ENCODE measurements around the gene YIF1B.
"Not testable (repeated sequence)": the region's sequence is repeated elsewhere in the genome, so short reads cannot be mapped to it uniquely, and the experiment has no call there.

The YIF1B gene, protein sequence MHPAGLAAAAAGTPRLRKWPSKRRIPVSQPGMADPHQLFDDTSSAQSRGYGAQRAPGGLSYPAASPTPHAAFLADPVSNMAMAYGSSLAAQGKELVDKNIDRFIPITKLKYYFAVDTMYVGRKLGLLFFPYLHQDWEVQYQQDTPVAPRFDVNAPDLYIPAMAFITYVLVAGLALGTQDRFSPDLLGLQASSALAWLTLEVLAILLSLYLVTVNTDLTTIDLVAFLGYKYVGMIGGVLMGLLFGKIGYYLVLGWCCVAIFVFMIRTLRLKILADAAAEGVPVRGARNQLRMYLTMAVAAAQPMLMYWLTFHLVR

DNA sequence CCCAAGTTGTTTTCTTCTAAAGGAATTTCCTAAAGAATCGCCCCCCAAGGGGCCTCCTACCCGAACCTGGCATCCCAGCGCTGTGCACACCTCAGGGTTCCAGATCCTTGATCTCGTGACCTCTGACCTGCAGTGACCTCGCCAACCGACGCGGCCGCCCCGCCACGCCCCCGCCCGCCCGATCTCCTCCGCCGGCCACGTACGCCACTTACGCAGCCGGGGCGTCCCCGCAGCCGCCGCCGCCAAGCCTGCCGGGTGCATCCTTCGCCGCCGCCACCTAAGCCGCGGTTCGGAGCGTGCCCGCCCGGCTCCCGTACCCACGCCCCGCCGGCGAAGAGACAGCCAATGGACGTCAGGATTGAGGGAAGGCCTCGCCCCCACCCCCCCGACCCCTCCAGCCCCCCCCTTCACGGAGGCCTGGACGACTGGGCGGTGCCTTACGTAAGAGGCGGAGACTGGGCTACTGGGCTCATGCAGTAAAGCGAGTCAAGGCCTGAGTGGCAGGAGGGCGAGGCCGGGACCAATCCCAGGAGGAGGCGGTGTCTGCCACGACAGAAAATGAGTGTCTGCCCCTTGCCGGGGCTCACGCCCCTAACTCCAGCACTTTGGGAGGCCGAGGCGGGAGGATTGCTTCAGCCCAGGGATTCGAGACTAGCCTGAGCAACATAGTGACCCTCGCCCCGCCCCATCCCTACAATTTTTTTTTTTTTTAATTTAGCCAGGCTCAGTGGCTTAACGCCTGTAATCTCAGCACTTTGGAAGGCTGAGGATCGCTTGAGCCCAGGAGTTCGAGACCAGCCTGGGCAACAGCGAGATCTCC, at the start of gene YIF1B:
Gene YIF1B (minus strand): TSS at position 291 of the 820 bp plus-strand sequence. CDS start 30 bp downstream, at position 261.
- DNase-seq: peak; percentile 95 to 99

- DNase-seq: not testable (repeated sequence)
Observed at GRCh38 chr19:38362946-38363688, 47.4 kb upstream of the YIF1B start.

DNA sequence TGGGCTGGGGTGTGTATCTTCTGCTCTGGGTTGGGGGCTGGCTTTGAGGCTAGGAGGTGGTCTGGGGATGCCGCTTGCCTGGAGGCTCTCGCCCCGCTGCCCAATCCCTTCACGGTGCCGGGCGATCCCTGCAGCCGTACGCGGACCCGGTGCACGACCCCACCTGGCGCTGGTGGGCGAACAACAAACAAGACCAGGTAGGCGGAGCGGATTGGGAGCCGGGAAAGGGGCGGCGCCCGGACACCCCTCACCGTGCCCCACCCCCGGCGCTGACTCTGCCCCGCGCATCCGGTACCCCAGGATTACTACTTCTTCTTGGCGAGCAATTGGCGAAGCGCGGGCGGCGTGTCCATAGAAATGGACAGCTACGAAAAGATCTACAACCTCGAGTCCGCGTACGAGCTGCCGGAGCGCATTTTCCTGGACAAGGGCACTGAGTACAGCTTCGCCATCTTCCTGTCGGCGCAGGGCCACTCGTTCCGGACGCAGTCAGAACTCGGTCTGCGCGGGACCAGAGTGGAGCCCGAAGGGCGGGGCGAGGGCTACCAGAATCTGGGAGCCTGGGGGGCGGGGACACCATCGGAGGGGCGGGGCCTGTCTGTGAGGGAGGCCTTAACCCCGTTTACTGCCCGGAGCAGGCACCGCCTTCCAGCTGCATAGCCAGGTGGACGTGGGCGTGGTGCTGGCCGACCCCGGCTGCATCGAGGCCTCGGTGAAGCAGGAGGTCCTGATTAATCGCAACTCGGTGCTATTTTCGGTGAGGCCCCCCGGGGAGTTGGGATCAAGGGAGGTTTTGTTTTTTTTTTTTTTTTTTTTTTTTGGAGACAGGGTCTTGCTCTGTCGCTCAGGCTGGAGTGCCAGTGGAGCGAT, 46.6 kb upstream of the YIF1B start:
- peak; percentile 33 to 88 for DNase-seq

DNA sequence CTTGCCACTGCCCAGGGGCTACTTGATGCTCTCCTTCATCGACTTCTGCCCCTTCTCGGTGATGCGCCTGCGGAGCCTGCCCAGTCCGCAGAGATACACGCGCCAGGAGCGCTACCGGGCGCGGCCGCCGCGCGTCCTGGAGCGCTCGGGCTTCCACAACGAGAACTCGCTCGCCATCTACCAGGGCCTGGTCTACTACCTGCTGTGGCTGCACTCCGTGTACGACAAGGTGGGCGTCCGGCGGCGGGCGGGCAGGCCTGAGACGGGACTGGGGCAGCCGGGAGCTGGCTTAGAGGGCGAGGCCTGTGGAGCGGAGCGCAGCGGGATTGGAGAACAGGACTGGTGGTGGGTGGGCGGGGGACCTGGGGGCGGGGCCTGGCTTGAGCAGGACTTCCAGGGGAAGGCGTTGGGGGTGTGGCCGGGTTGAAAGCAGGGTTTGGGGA, 45.9 kb upstream of the YIF1B start:
- DNase-seq: peak; percentile 83 to 96

DNA sequence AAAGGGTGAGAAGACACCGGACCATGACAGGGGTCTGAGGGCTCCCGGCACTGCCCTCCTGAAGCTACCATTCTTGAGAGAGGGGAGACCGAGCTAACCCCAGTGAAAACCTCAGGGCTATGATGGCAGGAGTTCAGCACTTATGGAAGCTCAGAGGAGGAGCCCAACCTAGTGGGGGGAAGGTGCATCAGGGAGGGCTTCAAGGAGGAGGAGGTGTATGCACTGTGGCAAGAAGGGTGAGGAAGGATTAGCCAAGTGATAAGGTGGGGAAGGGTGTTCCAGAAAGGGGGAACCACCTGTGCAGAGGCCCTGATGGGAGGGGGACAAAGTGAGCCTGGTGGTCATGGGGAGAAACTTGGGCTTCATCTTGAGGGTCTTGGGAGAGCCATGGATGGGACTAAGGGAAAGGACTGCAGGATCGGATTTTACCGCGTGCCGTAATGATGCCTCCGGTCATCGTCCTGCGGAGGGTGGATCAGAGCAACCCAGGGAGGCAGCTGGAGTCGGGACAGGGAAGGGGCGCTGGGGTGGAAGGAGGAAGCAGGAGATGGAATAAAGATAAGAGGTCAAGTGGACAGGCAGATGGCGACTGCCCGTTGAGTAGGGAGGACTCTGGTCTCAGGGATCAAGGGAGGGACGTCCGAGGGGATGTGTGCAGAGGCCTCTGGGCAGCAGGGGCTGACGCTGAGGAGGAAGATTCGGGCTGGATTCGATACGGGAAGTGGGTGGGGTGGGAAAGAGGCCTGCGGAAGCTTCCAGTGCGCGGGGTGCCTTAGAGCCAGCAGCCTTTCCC, 45.3 kb upstream of the YIF1B start:
- DNase-seq: no peak

DNA sequence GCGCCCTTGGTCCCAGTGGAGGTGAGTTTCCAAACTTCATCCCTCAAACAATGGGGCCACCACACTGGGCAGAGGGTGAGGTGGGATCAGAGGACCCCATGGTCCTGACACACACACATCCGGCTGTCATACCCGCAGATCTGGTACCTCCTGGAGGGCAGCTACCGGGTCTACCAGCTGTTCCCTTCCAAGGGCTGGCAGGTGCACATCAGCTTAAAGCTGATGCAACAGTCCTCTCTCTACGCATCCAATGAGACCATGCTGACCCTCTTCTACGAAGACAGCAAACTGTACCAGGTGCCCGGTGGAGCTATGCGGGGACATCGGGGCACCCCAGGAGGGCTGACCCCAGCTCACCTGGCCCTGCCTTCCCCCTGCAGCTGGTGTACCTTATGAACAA, 44.6 kb upstream of the YIF1B start:
- no peak for DNase-seq

DNA sequence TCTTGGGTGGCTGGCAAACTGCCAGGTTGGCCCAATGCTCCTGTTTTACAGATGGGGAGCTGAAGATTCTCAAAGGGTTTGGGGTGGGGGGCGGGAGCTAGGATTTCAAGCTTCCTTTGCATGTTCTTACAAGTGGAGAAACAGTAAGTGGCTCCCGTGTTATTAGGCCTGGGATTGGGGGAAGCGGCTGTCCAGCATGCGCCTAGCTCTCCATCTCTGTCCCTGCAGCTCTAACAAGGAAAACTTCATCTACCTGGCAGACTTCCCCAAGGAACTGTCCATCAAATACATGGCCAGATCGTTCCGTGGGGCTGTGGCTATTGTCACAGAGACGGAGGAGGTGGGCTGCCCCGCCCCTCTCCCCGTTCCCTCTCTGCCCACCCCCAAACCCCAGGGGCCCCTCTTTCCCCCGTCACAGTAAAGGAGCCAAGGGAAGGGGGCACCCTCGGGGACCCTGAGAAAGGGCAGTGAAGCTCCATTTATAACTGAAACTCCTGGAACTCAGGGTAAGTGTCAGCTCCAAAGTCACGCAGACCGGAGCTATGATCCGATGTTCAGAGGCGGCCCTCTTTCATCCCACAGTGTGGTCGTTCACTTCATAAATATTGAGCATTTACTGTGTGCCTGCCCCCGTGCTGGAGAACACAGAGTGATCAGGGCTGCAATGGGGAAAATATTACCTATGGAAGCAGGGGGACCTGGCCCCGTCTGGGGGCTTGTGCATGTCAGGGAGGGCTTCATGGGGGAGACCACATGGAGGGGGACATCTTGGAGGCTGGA, 43.7 kb upstream of the YIF1B start:
- no peak for DNase-seq

DNA sequence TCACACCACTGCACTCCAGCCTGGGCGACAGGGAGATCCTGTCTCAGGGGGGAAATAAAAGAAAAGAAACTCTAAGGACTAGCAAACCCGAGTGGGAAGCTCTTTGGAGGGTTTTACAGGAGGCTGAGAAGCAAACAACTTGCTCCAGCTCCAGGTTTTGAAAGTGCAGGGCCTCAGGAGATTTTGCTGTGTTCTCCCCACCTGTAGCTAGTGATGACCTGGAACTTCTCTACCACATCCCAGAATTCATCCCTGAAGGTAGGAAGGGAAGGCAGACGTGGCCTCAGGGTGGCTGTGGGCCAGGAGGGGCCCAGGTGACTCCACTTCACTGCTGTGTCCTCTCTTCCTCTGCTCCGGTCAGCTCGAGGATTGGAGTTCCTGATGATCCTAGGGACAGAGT, 42.3 kb upstream of the YIF1B start:
- no peak for DNase-seq

- no peak for DNase-seq
Observed at GRCh38 chr19:38355728-38356725, 40.3 kb upstream of the YIF1B start.

DNA sequence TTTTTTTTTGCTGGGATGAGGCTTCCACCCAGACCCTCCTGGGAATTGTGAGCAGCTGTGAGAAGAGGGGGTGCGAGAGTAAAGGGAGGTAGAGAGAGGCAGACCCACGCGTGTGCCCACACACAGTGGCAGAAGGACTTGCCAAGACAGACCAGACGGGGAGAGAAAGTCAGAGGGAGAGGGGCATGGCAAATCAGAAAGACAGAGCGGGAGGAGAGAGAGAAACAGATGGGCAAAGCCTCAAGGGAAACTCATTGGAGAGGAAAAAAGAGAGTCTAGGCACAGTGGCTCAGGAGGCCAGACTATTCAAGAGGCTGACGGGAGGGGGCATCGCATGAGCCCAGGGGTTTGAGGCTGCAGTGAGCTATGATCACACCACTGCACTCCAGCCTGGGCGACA, 36.9 kb upstream of the YIF1B start:
- DNase-seq: no peak

DNA sequence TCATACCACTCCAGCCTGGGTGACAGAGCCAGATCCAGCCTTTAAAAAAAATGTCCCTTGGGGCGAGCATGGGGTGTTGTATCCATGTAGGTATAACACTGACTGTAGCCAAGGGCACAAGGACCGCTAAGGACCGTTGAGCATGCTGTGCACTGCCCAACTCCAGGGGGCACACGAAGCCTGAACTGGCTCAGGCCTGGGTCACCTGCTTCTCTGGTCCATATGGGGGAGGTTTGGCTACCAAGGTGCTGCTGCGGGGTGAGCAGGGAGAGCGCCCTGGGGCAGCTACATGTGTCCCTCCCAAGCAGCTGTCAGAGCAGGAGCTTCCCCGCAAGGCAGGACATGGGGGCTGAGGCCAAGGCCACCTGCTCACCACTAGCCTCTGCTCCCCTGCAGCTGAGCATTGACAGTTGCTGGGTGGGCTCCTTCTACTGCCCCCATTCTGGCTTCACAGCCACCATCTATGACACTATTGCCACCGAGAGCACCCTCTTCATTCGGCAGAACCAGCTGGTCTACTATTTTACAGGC, 36.2 kb upstream of the YIF1B start:
- DNase-seq: no peak

GRCh38 chr19:38350883-38351282, 35.1 kb upstream of the YIF1B start:
- no peak for DNase-seq

DNA sequence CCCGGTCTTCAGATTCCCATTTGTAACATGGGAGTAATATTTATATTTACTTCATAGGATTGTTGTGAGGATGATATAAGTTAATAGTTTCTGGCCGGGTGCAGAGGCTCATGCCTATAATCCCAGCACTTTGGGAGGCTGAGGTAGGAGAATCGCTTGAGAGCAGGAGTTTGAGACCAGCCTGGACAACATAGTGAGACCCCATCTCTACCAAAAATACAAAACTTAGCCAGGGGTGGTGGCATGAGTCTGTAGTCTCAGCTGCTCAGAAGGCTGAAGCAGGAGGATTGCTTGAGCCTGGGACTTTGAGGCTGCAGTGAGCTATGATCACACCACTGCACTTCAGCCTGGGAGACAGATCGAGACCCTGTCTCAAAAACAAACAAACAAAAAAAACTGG, 31.1 kb upstream of the YIF1B start:
- DNase-seq: no peak

GRCh38 chr19:38340927-38341326, 25.2 kb upstream of the YIF1B start:
- DNase-seq: no peak

DNA sequence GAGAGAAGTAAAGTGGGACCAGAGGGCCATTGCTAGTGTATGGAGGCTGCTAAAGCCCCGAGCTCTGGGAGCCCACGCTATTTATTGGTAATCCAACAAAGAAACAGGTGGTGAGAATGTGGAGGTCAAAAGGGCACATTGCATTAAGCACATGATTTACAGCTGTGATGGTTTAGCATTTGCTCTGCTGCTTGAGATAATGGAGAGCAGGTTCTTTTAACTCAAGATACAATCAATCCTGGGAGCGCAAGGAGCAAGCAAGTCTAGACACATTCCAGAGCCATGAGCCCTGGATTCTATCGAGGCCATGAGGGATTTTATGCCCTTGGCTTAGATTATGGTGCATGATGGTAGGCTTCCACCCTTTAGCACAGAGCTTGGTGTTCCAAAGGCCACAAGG, 23.3 kb upstream of the YIF1B start:
- DNase-seq: not testable (repeated sequence)

GRCh38 chr19:38337360-38337653, 21.6 kb upstream of the YIF1B start:
- no peak for DNase-seq

- DNase-seq: peak; percentile 90 to 99
Observed at GRCh38 chr19:38336638-38337359, 21.1 kb upstream of the YIF1B start.

GRCh38 chr19:38335949-38336637, 20.3 kb upstream of the YIF1B start:
- DNase-seq: peak; percentile 95 to 99

All from NCI-H526 (cell line).